K562 (cell line): ENCODE measurements around the gene FTL. TPM values are rescaled to one million over a fixed set of nuclear protein-coding genes. Genes with fewer than 3 reads are reported as not detected.

Source experiments
- BHLHE40 ChIP-seq: IDR thresholded peaks from 2 replicates; pipeline ENCODE4 v1.6.1; 2011; ENCODE audit warnings: low read length, improper control_type of control experiment
- EWSR1 ChIP-seq: fragments of 450-650 bp; IDR thresholded peaks from 2 replicates; pipeline ENCODE4 v1.6.1; 2018; ENCODE audit warnings: borderline replicate concordance, mild to moderate bottlenecking, low read depth, moderate library complexity; ENCODE audit not compliant: partially characterized antibody
- HDAC2 ChIP-seq: fragments of 450-650 bp; IDR thresholded peaks from 2 replicates; pipeline ENCODE4 v1.6.1; 2016; ENCODE audit warnings: mild to moderate bottlenecking
- ILF3 ChIP-seq: fragments of 450-650 bp; IDR thresholded peaks from 2 replicates; pipeline ENCODE4 v1.6.1; 2018; ENCODE audit warnings: antibody characterized with exemption, mild to moderate bottlenecking, moderate library complexity, borderline replicate concordance
- KDM1A ChIP-seq, 2 experiments: fragments of 450-650 bp; IDR thresholded peaks; 2 replicates each; pipeline ENCODE4 v1.6.1; 2016; ENCODE audit warnings: mild to moderate bottlenecking in 2 of 2
- MEF2A ChIP-seq: IDR thresholded peaks from 2 replicates; pipeline ENCODE4 v1.6.1; 2011; ENCODE audit warnings: low read depth, mild to moderate bottlenecking, low read length, moderate library complexity; ENCODE audit not compliant: control insufficient read depth
- MLX ChIP-seq, 2 experiments: fragments of 450-650 bp in 1 of 2; sonication (generic) in 1 of 2; formaldehyde crosslinking; conservative IDR thresholded peaks; 2 replicates each; pipeline versions ENCODE4 v1.4.0 to v1.8.1; 2020 to 2022; ENCODE audit warnings: mild to moderate bottlenecking in 1 of 2, missing genetic modification reagents in 1 of 2
- MTA3 ChIP-seq: fragments of 450-650 bp; formaldehyde crosslinking; IDR thresholded peaks from 2 replicates; pipeline ENCODE4 v1.6.1; 2017; ENCODE audit warnings: mild to moderate bottlenecking, borderline replicate concordance
- NCOA1 ChIP-seq: fragments of 450-650 bp; IDR thresholded peaks from 2 replicates; pipeline ENCODE4 v1.6.1; 2016; ENCODE audit warnings: low read depth
- NFXL1 ChIP-seq: fragments of 450-650 bp; formaldehyde crosslinking; IDR thresholded peaks from 2 replicates; pipeline ENCODE4 v1.4.0; 2021; ENCODE audit warnings: mild to moderate bottlenecking
- PTBP1 ChIP-seq: fragments of 200-400 bp; formaldehyde crosslinking; IDR thresholded peaks from 2 replicates; pipeline ENCODE4 v1.6.1; 2017; ENCODE audit warnings: low read depth, low read length
- PYGO2 ChIP-seq: fragments of 450-650 bp; IDR thresholded peaks from 2 replicates; pipeline ENCODE4 v1.6.1; 2016; ENCODE audit warnings: mild to moderate bottlenecking, missing genetic modification characterization, moderate library complexity, missing compliant biosample characterization
- RFX7 ChIP-seq: fragments of 250-450 bp; sonication (Bioruptor Pico); IDR thresholded peaks from 2 replicates; pipeline ENCODE4 v1.5.1; 2021; ENCODE audit warnings: mild to moderate bottlenecking
- SP1 ChIP-seq: sonication (generic); formaldehyde crosslinking; IDR thresholded peaks from 2 replicates; pipeline ENCODE4 v1.8.1; 2022; ENCODE audit warnings: mild to moderate bottlenecking, missing genetic modification reagents
- SPI1 ChIP-seq: IDR thresholded peaks from 2 replicates; pipeline ENCODE4 v1.6.1; 2011; ENCODE audit warnings: low read depth, low read length, control low read depth, borderline replicate concordance
- TRIM25 ChIP-seq: fragments of 450-650 bp; IDR thresholded peaks from 2 replicates; pipeline ENCODE4 v1.7.0; 2016; ENCODE audit warnings: borderline replicate concordance
- ZNF175 ChIP-seq: fragments of 200-800 bp; sonication (Bioruptor generic); IDR thresholded peaks from 2 replicates; pipeline ENCODE4 v1.6.1; 2016; ENCODE audit warnings: low read depth, mild to moderate bottlenecking, missing genetic modification characterization, missing compliant biosample characterization
- ZNF280B ChIP-seq: fragments of 250-450 bp; sonication (Bioruptor Pico); IDR thresholded peaks from 2 replicates; pipeline ENCODE4 v1.5.1; 2021; ENCODE audit warnings: mild to moderate bottlenecking
- ZNF347 ChIP-seq: fragments of 450-650 bp; formaldehyde crosslinking; IDR thresholded peaks from 2 replicates; pipeline ENCODE4 v1.4.0; 2020; ENCODE audit warnings: low read depth, mild to moderate bottlenecking, moderate library complexity
- ZNF79 ChIP-seq: fragments of 250-450 bp; sonication (Bioruptor Pico); IDR thresholded peaks from 2 replicates; pipeline ENCODE4 v1.4.0; 2020; ENCODE audit warnings: low read depth, mild to moderate bottlenecking, moderate library complexity
- polyA plus RNA-seq, 8 experiments: library from polyadenylated mRNA; depleted of rRNA in 4 of 8; stranded (reverse) in 5 of 8; unstranded in 3 of 8; fragments of >200 nt; fragmentation: Nextera tagmentation in 2 of 8; fragmentation: Illumina TruSeq in 1 of 8; extraction: Ambion mirVana in 2 of 8; extraction: Trizol in 1 of 8; gene quantifications; 2 replicates each; pipeline versions ENCODE4 v1.2.1 to v1.2.3, GENCODE V29; 2011 to 2014; ENCODE audit warnings: inconsistent platforms in 1 of 8, missing spikeins in 1 of 8
- total RNA-seq, 7 experiments: library from RNA; depleted of rRNA in 6 of 7; stranded (reverse); fragments of >200 nt in 6 of 7; fragmentation: Illumina TruSeq in 2 of 7; extraction: Trizol in 2 of 7; gene quantifications; 2 replicates each; pipeline versions ENCODE4 v1.2.1 to v1.2.3, GENCODE V29; 2011 to 2021; ENCODE audit warnings: low replicate concordance in 1 of 7
- TF ChIP-seq, protein P1 (sequence below): fragments of 450-650 bp; IDR thresholded peaks from one replicate; pipeline ENCODE4 v1.6.1; 2018; ENCODE audit warnings: mild to moderate bottlenecking, moderate library complexity; ENCODE audit not compliant: partially characterized antibody
- TF ChIP-seq, protein P2 (sequence below), 2 experiments: fragments of 450-650 bp; conservative IDR thresholded peaks; 2 replicates each; pipeline ENCODE4 v1.6.1; 2017; ENCODE audit warnings: mild to moderate bottlenecking in 2 of 2, moderate library complexity in 2 of 2

The FTL gene
- total and polyA plus RNA-seq, 9 of the 15 experiments (the other 6 are each of a cell fraction or from before 2014, with no cell fraction given) = 1,231 to 27,415 (median 3,965) TPM

DNA sequence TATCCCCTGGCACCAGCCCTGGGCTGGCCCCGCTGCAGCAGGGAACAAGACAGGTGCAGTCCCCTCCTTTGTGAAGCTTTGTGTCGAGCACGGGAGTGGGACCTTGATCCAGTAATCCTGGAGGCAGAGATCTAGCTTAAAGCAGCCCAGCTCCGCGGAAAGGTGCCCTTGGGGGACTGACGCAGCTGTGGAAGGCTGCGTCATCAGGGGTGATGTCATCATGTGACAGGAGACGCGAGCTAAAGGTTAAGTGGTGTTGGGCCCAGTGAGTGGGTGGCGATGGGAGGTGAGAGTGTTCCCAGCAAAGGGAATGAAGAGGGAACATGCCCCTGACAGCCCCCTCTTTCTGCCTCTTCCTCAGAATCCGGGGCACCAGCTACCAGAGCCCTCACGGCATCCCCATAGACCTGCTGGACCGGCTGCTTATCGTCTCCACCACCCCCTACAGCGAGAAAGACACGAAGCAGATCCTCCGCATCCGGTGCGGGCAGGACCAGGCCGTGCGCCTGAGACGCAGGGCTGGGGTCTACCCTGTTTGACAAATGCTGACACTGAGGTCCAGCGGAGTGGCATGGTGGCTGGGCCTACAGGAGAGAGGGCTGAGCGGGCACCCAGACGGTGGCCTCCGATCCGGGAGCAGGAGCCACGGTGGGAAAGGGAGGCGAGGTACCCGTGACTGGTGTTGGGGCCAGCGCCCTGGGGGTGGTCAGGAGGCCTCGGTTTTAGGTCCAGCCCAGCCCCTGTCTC, 49.2 kb downstream of the FTL start (continued):
- TF ChIP-seq PTBP1 (no peak), MEF2A (no peak), KDM1A (IDR thresholded peaks at IDR 0.05) (no peak), ZNF347 (CRISPR knock-in tag) (no peak), NFXL1 (CRISPR knock-in tag) (no peak), ZNF79 (no peak), NCOA1 (peak; percentile 34; the same call in 1 of the 2 replicates), EWSR1 (no peak), PYGO2 (tag) (no peak), ILF3 (no peak), MTA3 (no peak), ZNF280B (CRISPR knock-in tag) (no peak), ZNF175 (CRISPR knock-in tag) (no peak), MLX (CRISPR knock-in tag; conservative IDR thresholded peaks at IDR 0.05) (no peak), TRIM25 (no peak), RFX7 (CRISPR knock-in tag) (no peak), HDAC2 (no peak), BHLHE40 (no peak), SP1 (CRISPR knock-in tag) (no peak), SPI1 (no peak)
- TF ChIP-seq, protein P1, sequence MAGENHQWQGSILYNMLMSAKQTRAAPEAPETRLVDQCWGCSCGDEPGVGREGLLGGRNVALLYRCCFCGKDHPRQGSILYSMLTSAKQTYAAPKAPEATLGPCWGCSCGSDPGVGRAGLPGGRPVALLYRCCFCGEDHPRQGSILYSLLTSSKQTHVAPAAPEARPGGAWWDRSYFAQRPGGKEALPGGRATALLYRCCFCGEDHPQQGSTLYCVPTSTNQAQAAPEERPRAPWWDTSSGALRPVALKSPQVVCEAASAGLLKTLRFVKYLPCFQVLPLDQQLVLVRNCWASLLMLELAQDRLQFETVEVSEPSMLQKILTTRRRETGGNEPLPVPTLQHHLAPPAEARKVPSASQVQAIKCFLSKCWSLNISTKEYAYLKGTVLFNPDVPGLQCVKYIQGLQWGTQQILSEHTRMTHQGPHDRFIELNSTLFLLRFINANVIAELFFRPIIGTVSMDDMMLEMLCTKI = no peak
- TF ChIP-seq, protein P2, sequence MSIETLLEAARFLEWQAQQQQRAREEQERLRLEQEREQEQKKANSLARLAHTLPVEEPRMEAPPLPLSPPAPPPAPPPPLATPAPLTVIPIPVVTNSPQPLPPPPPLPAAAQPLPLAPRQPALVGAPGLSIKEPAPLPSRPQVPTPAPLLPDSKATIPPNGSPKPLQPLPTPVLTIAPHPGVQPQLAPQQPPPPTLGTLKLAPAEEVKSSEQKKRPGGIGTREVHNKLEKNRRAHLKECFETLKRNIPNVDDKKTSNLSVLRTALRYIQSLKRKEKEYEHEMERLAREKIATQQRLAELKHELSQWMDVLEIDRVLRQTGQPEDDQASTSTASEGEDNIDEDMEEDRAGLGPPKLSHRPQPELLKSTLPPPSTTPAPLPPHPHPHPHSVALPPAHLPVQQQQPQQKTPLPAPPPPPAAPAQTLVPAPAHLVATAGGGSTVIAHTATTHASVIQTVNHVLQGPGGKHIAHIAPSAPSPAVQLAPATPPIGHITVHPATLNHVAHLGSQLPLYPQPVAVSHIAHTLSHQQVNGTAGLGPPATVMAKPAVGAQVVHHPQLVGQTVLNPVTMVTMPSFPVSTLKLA (conservative IDR thresholded peaks at IDR 0.05) = no peak
